SIG-M5 treated with dmso at 0.1 percent for 504 hours (cell line): ENCODE measurements around the gene CSTB.

Experiments used
- DNase-seq: peaks from one replicate; lab custom pipeline; 2025; ENCODE audit not compliant: unreplicated experiment; lab: John Stamatoyannopoulos, UW

Gene CSTB

DNA sequence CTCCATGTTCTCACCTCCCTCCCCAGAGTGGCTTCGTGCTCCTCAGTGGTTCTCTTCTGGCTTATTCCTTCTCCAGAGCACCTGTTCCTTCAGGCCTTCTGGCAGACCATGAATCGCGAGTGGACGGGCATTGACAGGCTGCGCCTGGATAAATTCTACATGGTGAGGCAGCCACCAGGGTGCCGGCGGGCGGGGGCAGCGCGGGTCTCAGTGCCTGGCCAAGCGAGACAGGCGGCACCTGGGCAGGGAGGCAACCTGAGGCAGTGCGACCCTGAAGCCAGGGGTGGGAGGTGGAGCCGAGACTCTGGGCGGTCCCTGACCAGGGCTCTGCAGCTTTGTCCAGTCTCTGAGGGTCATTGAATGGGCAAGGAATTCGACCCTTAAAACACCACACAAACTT is 17.1 kb upstream of the CSTB start:
- no peak for DNase-seq

DNA sequence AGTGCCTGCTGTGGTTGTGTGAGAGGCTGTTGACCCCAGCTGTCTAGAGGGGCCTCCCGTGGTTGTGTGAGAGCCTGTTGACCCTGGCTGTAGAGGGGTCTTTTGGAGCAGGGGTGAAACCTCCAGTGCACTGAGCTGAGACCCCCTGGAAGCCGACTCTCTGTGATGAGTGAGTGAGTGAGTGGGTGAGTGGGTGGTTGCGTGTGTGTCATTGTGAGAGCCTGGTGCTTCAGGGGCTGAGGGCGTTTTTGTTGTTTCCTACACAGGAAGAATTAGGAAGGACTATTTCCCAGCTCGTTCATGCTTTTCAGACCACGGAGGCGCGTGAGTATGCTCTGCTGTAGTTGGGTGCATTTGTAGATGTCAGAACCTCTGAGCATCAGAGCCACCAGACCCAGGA is 16.3 kb upstream of the CSTB start:
- DNase-seq, result no peak

DNA sequence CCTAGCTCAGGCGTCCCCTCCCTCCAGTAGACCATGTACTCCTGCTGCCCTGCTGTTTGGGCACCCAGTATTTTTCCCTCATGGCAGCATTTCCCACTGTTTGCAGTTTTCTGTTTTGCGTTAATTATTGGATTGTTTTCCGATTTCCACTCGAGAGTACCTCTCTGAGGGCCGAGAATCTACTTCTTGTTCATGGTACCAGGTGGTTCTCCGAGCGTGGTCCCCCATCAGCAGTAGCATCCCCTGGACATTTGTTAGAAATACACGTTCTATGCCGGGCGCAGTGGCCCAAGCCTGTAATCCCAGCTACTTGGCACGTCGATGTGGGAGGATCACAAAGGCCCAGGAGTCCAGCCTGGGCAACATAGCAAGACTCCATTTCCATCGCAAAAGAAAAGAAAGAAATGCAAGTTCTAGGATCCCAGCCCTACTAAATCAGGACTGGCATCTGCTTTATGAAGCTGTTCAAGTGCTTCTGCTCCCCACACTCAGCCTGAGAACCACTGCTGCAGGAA is 14.0 kb upstream of the CSTB start:
- DNase-seq, result no peak

DNA sequence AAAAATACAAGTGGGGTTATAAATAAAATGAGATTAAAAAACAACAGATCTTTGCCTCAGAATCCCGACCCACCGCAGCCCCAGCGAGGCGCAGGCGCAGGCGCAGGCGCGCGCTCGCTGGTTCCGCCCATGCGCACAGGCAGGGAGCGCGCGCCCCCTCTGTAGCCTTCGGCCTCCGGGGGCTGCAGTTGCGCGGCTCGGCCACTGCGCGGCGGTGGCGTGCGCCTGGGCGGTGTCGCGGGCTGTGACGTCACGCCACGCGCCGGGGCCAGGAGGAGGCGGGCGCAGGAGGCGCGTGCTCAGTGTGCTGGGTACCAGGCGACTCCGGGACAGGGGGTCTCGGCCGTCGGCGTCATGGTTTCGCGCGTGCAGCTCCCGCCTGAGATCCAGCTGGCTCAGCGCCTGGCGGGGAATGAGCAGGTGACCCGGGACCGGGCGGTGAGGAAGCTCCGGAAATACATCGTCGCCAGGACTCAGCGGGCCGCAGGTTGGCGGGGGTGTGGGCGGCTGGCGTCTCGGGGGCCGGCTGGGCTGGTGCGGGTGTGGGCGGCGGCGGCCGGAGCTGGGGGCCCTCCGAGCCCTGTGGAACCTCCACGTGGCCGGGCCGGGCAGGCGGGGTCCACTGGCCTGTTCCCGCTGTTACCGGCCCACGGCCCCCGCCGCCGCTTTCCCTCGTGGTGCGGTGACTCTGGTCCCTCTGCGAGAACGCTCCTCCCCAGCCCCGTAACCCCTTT is 13.3 kb upstream of the CSTB start, which contains the start of gene RRP1:
TSS of gene RRP1 (plus strand) at position 302 of the 734 bp plus-strand sequence. CDS start at position 355, 53 bp downstream.
- peak; percentile 80 for DNase-seq

DNA sequence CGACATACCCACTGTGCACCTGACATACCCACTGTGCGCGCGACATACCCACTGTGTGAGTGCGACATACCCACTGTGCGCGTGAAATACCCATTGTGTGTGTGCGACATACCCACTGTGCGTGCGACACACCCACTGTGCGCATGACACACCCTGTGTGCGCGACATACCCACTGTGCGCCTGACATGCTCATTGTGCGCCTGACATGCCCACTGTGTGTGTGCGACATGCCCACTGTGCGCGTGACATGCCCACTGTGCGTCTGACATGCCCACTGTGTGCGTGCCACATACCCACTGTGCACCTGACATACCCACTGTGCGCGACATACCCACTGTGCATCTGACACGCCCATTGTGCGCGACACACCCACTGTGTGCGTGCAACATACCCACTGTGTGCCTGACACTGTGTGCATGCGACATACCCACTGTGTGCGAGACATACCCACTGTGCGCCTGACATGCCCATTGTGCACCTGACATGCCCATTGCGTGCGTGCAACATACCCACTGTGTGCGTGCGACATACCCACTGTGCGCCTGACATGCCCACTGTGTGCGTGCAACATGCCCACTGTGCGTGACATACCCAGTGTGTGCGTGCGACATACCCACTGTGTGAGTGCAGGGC is 10.8 kb upstream of the CSTB start:
- DNase-seq, result no peak

DNA sequence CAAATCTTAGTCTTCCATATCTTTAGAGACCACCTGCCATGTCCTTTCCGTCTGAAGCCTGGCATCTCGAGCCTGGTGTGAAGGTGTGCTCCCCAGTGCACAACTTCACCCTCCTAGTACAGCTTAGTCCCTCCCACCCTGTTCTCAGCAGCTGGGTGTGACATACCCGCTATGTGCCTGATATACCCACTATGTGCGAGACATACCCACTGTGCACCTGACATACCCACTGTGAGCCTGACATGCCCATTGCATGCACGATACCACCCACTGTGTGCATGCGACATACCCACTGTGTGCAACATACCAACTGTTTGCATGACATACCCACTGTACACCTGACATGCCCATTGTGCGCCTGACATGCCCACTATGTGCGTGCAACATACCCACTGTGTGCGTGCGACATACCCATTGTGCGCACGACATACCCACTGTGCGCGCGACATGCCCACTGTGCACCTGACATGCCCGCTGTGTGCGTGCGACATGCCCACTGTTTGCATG is 10.2 kb upstream of the CSTB start:
- DNase-seq, result no peak

DNA sequence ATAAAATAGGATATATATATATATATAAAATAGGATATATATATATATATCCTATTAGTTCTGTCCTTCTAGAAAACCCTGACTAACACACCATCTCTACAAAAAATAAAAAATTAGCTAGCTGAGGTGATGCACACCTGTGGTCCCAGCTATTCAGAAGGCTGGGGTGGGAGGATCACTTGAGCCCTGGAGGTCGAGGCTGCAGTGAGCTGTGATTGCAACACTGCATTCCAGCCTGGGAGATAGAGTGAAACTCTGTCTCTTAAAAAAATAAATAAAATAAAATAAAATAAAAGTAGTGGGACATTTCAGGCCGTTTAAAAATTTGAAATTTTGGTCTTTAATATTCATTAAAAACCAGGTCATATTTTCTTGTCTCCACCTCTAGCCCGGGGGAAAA is 9.0 kb upstream of the CSTB start:
- DNase-seq, result no peak

DNA sequence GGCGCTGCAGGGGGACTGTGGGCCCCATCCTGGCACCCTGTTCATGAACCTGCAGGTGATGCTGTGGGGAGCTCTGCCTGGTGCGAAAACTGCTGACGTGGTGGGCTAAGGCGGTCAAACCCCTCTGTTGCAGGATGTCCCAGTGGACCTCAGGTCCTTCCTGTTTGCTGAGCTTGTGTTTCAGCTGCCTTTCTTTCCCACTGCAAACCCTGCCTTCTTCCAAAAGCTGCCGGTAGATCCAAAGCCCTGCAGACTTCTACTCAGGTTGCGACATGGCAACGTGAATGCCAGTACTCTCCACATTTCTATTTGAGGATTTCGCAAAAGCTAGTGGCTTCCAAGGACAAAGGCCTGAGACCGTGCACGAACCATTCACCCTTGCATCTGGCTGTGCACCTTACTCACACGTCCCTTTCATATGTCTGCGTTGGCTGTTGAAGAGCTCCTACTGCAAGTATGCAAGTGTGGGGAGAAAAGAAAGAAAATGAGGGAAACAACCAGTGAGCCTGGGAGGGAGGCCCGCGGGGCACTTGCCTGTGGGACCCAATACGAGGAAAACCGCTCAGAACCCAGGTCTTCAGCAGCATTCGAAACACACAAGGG is 7.1 kb upstream of the CSTB start:
- peak; percentile 52 for DNase-seq

DNA sequence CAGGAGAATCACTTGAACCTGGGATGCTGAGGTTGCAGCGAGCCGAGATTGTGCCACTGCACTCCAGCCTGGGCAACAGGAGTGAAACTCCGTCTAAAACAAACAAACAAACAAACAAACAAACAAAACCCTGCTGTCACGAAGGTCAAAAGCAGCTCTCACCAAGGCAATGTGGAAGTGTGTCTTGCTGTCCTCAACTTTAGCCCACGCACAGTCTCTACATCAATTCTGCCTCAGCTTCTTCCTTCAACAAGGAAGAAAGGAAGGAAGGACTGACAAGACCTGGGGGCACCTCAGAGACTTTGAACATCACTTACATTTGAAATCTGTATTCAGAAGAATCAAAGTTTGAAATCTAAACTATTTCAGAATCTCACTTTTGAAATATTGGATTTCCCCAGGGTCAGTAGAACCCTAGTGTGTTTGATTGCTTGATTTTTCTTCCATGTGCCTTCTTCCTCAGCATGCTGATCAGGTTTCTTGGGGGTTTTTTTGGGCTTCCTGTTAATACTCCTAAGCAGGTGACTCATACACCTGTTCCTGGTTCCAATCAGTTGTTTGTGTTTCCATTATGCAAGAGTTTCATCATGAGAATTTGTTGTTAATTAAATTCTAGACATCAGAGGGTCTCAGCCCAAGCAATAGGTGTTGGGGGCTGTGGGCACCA is 6.5 kb upstream of the CSTB start:
- peak; percentile 7 for DNase-seq

DNA sequence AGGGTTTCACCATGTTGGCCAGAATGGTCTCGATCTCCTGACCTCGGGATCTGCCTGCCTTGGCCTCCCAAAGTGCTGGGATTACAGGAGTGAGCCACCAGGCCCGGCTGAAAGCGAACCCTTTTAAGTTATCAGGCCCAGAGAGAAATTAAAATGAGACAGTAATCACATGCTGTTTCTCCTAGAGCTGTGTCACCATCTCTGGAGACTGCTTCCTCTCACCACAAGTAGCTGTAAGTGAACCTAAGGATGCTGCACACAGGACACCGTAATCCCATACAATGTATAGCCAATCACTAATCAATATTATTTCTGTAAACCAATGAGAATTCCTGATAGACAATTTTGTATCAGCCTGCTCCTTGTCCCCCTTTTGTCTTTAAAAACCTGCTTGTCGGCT is 5.7 kb upstream of the CSTB start:
- no peak for DNase-seq

DNA sequence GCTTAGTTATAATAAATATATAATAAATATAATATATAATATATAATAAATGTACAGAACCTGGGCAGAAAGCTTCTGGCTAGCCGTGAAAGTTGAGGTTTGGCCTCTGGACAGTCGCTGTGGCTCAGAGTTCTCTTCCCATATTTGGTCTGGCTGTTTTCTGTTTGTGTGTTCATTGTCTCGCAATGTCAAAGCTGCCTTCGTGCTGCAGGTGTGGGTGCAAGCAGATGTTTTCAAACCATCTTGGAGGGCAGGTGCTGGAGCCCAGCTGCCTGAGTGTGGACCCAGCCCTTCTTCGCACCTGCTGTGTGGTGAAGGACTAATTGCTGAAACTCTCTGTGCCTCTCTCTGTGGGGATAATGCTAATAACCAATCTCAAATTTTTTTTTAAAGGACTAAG is 3.6 kb upstream of the CSTB start:
- DNase-seq, result no peak

DNA sequence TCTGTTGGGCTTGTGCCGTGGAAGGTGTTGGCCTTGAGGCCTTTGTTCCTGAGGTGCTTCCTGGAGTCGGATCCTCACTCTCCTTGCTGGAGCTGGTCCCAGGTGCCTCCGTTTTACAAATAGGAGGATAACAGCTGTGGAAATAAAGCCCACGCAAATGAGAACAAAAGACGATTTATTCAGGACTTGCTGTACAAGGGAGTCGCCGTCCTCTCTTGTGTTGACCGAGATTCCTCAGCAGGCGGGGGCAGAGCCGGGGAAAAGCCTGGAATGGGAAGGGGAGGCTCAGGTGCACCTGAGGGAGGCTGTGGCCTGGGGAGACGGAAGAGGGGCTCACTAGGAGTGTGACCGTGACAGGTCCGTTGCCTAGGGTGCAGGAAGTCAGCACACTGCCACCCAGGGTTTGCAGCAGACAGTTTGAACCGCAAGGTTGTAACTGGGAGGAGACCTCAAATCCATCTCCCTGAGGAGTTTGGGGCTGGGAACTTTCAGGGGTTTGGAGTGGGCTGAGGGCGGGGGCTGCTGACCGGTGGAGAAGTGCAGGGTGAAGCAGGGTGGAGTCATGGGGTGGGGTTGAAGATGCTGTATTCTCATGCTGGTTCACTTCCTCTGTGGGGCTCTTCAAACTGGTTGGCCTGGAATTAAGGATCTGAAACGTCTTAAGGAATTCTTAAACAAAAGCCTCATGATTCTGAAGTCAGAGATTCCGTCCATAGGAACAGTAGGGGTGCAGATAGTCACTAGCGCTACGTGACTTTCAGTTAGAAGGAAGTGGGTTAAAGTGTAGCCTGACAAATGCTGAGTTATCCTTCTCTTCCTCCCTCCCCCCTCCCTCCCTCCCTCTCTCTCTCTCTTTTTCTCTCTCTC is 2.6 kb upstream of the CSTB start:
- peak; percentile 65 for DNase-seq

DNA sequence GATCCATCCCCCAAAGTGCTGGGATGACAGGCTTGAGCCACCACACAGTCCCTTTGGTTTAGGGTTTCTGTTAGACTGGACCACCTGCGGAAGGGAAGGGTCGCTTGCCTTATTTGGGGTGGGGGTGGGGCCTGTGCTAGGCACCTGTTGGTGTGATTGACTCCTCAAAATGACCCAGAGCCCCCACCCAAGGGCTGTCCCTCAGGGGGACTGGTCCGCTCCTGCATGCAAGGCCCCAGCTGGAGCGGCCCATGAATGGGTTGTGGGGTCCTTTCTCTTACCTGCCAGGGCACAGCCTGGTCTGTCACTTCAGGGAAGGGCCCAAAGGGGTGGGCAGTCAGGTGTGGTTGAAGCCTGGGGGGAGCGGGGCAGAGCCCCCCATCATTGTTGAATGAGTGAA is 1.8 kb upstream of the CSTB start:
- DNase-seq, result no peak

DNA sequence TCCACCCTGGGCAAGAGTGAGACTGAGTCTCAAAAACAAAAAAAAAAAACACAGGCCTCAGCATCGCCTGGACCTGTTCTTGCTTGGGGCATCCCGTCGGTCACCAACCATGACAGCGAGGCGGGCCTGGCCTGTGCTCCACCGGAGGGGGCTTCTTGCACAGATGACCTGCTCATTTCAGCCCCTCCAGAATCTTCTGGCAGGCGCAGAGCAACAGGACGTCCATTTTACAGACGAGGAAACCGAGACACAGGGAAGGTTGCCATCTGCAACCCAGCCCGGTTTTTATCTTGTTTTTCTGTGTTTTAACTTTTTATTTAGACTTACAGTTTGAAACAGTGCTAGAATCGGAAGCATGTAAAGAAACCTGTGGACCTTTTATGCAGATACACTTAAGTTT is 918 bp downstream of the CSTB start:
- DNase-seq, result no peak

DNA sequence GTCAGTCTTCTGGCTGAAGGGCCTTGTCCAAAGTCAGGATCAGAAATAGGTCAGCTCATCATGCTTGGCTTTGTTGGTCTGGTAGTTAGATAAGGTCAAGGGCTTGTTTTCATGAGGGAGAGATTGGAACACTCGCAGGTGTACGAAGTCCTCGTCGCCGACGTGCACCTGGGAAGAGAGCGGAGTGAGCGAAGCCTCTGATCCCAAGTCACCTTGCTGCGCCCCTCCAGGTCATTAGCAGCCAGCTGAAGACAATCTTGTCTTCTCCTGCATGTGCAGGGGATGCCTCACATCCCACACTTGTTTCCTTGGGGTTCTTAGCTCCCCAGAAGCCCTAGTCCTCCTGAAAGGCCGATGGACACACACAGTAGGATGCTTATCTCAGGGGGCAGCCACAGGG is 1.9 kb downstream of the CSTB start:
- no peak for DNase-seq

DNA sequence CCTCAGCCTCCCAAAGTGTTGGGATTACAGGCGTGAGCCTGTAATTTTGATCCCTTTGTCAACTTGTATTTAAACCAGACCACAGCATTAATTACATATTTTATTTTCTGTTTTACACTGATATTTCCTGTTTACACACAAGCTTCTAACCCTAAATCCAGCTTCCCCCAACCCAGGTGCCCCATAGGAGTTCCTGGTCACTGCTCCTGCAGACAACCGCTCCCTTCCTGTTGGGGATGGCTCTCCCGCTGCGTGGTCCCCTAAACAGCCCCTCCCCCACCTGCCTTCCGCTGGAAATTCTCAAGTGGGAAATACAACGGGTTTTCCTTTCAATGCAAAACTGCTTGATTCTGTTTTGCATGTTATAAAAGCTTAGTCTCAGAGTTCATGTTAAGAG is 3.7 kb downstream of the CSTB start:
- DNase-seq, result no peak

DNA sequence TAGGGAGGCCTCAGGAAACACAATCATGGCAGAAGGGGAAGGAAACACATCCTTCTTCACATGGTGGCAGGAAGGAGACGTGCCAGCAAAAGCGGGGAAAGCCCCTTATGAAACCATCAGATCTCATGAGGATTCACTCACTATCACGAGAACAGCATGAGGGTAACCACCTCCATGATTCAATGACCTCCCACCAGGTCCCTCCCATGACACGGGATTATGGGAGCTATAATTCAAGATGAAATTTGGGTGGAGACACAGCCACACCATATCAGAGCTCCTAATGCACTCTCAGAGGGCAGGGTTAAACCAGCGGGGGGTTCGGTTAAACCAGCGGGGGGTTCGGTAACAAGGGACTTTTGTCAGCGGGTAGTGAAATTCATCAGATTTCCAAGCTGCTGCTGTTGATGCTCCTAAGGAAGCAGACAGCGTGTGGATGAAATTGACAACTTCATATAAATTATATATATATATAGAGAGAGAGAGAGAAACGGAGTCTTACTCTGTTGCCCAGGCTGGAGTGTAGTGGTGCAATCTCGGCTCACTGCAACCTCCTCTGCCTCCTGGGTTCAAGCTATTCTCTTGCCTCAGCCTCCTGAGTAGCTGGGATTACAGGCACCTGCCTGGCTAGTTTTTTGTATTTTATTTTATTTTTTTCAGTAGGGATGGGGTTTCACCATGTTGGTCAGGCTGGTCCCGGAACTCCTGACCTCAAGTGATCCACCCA is 4.2 kb downstream of the CSTB start:
- DNase-seq, result no peak

DNA sequence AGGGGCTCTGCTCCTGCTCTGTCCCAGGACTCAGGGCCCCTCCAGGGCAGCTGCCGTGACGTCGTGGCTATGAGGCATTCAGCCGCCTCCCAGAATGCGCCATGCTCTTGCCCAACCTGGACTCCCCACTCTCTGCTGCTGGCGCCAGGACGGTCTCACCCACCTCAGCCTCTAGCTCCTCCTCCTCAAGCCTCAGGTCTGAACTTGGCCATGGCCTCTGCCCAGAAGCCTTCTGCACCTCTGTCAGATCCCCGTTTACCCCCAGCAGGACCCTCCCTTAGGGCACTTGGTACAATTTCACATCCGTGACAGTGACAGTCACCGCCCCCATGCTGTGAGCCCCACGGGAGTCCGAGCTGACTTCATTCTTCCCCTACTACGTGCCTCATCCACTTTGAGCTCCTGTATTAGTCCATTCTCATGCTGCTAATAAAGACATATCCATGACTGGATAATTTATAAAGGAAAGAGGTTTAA is 4.9 kb downstream of the CSTB start:
- peak; percentile 16 for DNase-seq

DNA sequence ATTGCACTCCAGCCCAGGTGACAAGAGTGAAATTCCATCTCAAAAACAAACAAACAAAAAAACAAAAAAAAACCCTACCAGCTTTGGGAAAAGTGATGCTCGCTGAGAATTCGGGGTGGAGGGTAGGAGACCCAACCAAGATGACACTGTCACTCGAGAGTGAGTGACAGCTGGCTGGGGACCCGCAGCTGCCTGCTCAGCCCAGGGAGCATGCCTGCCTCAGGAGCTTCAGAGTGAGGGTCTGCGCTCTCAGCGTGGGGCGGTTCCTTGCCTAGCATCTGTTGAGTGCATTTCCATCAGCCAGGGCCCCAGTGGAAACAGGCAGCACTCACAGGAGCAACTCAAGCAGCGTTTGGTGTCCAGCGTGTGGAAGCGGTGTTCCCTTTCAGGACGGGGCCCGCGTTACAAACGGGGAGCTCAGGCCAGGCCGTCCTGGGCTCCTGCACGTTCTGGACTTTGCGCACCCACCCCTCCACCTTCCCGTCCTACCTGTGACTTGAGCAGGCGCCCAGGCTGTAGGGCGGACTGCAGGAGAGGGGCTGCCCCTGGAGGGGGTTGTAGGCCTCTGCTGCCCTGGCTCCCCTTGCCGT is 5.9 kb downstream of the CSTB start:
- DNase-seq, result no peak
